ENCODE data around the gene CNNM4.

Gene CNNM4

GRCh38 chr2:96815326-96816126 is 54.8 kb downstream of the CNNM4 start:
- DNase-seq, result no peak

DNA sequence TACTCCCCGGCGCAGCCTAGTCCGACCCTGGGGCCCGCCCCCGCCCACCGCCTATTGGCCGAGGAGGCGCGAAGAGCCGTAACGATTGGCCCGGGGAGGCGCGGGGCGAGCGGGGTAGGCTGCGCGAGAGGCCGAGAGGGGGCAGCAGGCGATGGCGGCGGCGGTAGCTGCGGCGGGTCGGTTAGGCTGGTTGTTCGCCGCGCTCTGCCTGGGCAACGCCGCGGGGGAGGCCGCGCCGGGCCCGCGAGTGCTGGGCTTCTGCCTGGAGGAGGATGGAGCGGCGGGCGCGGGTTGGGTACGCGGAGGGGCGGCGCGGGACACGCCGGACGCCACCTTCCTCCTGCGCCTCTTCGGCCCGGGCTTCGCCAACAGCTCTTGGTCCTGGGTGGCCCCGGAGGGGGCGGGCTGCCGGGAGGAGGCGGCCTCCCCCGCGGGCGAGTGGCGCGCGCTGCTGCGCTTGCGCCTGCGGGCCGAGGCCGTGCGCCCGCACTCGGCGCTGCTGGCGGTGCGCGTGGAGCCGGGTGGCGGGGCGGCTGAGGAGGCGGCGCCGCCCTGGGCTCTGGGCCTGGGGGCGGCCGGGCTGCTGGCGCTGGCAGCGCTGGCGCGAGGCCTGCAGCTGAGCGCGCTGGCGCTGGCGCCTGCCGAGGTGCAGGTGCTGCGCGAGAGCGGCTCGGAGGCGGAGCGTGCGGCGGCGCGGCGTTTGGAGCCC is 55.6 kb downstream of the CNNM4 start, which contains the start of gene CNNM3:
Gene CNNM3 (plus strand): TSS at position 142 of the 709 bp plus-strand sequence. CDS start 10 bp downstream, at position 152.
- peak; percentile 96 to 98 for DNase-seq

- DNase-seq, result peak in 1 of 2 experiments; percentile 39
These were observed 56.4 kb downstream of the CNNM4 start for GRCh38 chr2:96816836-96817702.

- DNase-seq, result no peak
These were observed 57.2 kb downstream of the CNNM4 start for GRCh38 chr2:96817882-96818281.

DNA sequence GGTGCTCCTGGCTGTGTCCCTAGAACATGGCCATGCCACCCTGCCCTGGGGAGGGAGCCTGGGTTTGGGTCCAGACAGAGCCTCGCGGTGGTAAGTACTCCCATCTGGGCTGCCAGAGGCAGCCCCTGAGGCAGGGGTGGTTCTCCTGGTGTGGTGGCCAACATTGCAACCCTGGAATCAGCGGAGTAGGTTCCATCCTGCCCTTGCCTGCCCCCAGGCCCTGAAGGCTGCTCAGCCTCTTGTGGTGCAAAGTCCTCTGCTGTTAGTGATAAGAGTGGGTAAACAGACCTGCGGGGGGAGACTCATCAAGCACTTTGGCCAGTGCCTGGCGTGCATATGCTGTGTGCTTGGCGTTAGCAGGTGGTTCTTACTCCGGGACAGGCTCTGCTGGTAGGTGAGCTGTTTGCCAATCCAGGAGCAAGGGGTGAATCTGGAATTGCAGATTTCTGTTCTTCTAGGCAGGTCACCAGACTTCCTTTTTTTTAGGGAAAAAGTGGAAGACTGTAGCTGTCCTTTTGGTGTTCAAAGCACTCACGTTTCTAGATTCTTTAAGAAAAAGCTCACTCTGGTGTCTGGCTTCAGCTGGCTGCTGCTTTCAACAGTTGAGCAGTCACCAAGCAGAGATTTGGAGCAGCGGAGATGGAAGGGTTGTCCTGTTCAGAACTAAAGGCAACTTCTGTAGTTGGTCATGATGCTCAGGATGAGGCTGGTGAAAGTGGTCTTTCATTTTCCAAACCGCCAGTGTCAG is 58.6 kb downstream of the CNNM4 start:
- DNase-seq, result no peak

DNA sequence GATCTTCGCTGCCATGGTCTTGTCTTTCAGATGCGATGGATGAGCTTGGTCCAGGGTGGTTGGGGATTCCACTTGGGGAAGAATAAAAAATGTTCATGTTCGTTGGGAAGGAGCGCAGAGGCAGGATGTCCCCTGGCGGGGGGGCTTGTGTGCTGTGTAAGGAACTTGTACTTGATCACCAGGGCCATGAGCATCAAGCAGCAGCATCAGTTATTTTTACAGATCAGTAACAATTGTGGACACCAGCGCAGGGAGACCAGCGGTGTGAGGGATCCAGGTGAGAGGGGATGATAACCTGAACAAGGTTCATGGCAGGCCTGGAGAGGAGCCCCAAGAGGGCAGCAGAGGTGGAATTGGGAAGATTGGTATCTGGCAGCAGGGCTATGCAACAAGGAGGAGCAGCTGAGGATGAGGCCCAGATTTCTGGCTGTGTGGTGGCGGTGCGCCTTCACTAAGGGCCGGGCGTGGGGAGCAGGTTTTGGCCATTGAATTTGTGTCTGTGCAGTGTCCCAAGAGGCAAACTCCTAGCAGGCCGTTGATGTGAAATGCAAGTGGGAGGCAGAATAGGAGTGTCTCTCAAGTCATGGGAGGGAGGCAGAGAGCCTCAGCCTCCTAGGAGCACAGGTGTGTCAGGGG is 59.3 kb downstream of the CNNM4 start:
- no peak for DNase-seq

DNA sequence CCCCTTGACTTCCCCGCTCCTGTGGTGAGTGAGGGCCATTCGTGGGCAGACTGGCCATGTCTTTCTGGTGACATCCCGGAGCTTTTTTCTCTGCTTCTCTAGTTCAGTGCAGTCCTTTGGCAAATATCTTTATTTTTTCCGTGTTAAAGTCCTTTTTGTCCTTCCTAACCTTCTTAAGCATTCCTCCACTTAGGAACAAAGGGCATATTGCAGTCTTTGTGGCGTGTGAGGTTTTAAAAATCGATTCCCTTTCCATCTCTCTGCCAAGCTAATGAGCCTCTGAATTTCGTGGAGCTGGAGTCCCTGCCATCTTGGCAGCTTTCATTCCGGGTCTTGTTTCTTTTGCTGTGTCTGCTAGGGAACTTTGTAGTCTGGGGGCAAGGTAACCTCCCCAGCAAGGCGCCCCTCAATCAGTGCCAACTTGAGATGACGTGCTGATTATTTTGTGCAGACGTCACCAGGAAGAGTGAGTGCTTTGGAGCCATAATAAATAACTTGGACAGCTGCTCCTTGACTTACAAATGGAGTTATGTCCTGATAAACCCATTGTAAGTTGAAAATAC is 60.5 kb downstream of the CNNM4 start:
- DNase-seq, result no peak

DNA sequence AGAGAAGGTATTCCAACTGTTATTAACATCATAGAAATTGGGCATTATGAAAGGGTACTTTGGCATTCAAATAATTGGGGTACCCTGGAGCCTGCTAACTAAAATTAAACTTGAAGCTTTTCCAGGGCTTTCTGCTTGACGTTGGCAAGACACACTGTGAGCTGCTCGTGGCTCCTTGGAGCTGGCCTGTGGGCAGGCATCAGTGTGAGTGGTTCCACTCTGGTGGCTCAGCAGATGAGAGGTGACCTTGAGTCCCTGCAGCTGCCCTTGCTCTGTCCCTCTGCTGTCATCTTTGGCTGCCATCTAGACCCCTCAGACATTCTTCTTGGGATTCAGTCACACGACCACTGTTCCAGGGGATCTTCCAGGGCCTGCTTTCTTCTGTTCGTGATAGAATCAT is 62.1 kb downstream of the CNNM4 start:
- no peak for DNase-seq

GRCh38 chr2:96823198-96823597 is 62.5 kb downstream of the CNNM4 start:
- DNase-seq, result no peak

DNA sequence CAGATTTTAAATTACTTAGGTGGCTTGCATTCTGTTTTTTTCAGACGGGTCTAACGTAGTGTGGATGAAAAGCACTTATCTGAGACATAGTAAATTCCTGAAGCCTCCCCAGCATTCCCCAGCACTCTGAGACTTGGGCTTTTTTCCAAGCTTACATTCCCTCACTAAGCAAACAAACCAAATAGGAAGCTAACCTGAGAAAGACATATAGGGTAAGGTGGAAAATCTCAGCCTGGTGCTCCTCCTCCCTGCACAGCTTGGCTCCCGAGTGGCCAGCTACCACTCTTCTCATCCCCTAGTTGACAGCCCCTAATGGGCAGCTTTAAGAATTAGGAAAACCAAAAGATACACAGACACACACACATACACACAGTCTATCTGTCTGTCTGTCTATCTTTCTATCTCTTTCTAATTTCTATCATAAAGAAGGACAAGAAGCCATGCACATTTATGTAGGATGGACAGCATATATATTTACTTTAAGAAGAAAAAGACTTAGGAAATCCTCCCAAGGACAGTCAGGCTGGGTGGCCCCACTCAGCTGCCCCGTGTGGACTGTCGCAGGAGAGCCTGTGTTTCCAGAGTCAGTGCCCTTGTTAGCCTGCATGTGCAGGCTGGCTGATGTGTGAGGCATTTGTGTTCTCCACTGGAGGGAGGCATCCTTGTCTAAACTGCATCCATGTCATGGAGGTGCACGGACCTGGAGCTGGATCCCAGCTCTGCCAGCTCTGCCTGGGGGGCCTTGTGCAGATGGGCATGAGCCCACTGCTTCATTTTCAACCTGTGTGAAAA is 63.6 kb downstream of the CNNM4 start:
- no peak for DNase-seq

DNA sequence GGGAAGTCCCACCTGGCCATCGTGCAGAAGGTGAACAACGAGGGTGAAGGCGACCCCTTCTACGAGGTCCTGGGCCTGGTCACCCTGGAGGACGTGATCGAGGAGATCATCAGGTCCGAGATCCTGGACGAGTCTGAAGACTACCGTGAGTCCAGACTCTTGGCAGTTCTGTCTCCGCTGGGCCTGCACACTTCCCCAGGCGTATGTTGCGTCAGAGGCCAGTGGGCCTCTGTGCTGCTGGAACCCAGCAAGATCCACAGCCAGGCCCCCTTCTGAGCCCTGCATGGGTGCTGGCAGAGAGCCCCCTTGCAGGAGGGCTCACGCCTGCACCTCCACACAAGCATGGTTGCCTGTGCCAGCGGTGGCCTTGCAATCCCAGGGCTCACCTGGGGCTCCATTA is 64.4 kb downstream of the CNNM4 start:
- DNase-seq, result no peak

GRCh38 chr2:96826546-96827278 is 66.0 kb downstream of the CNNM4 start:
- no peak for DNase-seq

- no peak for DNase-seq
These were observed 67.7 kb downstream of the CNNM4 start for GRCh38 chr2:96828436-96828835.

- DNase-seq, result no peak
These were observed 68.2 kb downstream of the CNNM4 start for GRCh38 chr2:96828874-96829273.

GRCh38 chr2:96830044-96830562 is 69.4 kb downstream of the CNNM4 start:
- DNase-seq, result no peak

- no peak for DNase-seq
These were observed 71.0 kb downstream of the CNNM4 start for GRCh38 chr2:96831679-96832078.

GRCh38 chr2:96832408-96832753 is 71.7 kb downstream of the CNNM4 start:
- no peak for DNase-seq

GRCh38 chr2:96832754-96833507 is 72.2 kb downstream of the CNNM4 start:
- no peak for DNase-seq

DNA sequence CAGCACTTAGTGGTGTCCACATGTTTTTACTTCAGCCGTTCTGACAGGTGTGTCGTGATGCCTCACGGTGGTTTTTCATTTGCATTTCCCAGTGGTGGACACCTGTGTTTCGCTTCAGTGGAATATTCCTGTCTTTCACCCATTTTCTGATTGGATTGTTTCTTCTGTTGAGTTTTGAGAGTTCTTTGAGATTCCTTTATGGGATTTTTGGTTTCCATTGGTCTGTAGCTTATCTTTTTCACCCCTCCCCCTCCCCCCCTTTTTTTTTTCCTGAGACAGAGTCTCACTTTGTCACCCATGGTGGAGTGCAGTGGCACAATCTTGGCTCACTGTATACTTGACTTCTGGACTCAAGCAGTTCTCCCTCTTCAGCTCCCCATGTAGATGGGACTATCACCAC is 75.1 kb downstream of the CNNM4 start:
- no peak for DNase-seq

Data from activated T-cell treated with anti-CD3 and anti-CD28 coated beads, Interleukin-2, amount 50 U/mL, for 48 hours (primary cell).